Cortex of kidney (tissue), 1 donor: ENCODE results near the gene SYNRG.

Experiments used
- DNase-seq: peaks from one replicate; lab custom pipeline; 2025; lab: John Stamatoyannopoulos, UW

The SYNRG gene

GRCh38 chr17:37500378-37500777, 108.8 kb downstream of the SYNRG start:
- DNase-seq, result no peak

GRCh38 chr17:37494971-37495370, 114.2 kb downstream of the SYNRG start:
- DNase-seq, result no peak

GRCh38 chr17:37494401-37494831, 114.8 kb downstream of the SYNRG start:
- no peak for DNase-seq

GRCh38 chr17:37493249-37494027, 115.8 kb downstream of the SYNRG start:
- DNase-seq, result no peak

GRCh38 chr17:37492167-37492566, 117.1 kb downstream of the SYNRG start:
- no peak for DNase-seq

- DNase-seq, result no peak
Observed at GRCh38 chr17:37490638-37491614, 118.3 kb downstream of the SYNRG start.

GRCh38 chr17:37490022-37490587, 119.1 kb downstream of the SYNRG start:
- peak; percentile 20 for DNase-seq

GRCh38 chr17:37489197-37490001, 119.8 kb downstream of the SYNRG start, which contains the start of gene DUSP14:
Gene DUSP14 (plus strand): TSS chr17:37489891. CDS start chr17:37512273, 22,382 bp downstream.
- peak; percentile 28 for DNase-seq

- DNase-seq, result no peak
Observed at GRCh38 chr17:37488607-37489196, 120.5 kb downstream of the SYNRG start.

- DNase-seq, result no peak
Observed at GRCh38 chr17:37488009-37488604, 121.1 kb downstream of the SYNRG start.

- no peak for DNase-seq
Observed at GRCh38 chr17:37485938-37486570, 123.2 kb downstream of the SYNRG start.

- DNase-seq, result no peak
Observed at GRCh38 chr17:37483311-37484039, 125.7 kb downstream of the SYNRG start.

GRCh38 chr17:37481001-37481665, 128.1 kb downstream of the SYNRG start:
- no peak for DNase-seq

GRCh38 chr17:37480427-37480826, 128.8 kb downstream of the SYNRG start:
- DNase-seq, result no peak

- DNase-seq, result no peak
Observed at GRCh38 chr17:37479025-37479424, 130.2 kb downstream of the SYNRG start.

GRCh38 chr17:37478187-37478586, 131.0 kb downstream of the SYNRG start:
- no peak for DNase-seq

GRCh38 chr17:37476431-37477120, 132.6 kb downstream of the SYNRG start:
- DNase-seq, result no peak

GRCh38 chr17:37475731-37476420, 133.3 kb downstream of the SYNRG start:
- no peak for DNase-seq
